Endodermal cell (in vitro differentiated cells): Measurements from ENCODE around the gene BET1L. TPM values are rescaled to one million over a fixed set of nuclear protein-coding genes. Genes with fewer than 3 reads are reported as not detected.
"Not testable (repeated sequence)": the region's sequence is repeated elsewhere in the genome, so short reads cannot be mapped to it uniquely, and the experiment has no call there.

ENCODE experiments used
- DNase-seq: peaks from one replicate; pipeline ENCODE4 v3.0.0-alpha.2; 2017
- H3K27ac ChIP-seq: 2 replicates; pipeline ENCODE4 v1.5.1; 2013; ENCODE audit warnings: mild to moderate bottlenecking, low read depth, low read length, moderate library complexity
- H3K27me3 ChIP-seq: 2 replicates; pipeline ENCODE4 v1.6.1; 2013; ENCODE audit warnings: mild to moderate bottlenecking, low read length, moderate library complexity; ENCODE audit not compliant: insufficient read depth, control insufficient read depth, poor library complexity, severe bottlenecking
- H3K36me3 ChIP-seq: 2 replicates; pipeline ENCODE4 v1.7.0; 2013; ENCODE audit warnings: mild to moderate bottlenecking, low read length, moderate library complexity; ENCODE audit not compliant: control insufficient read depth, insufficient read depth
- H3K4me1 ChIP-seq: one replicate; pipeline ENCODE4 v1.7.0; 2013; ENCODE audit warnings: low read length; ENCODE audit not compliant: control insufficient read depth, insufficient read depth
- H3K4me3 ChIP-seq: 2 replicates; pipeline ENCODE4 v1.5.1; 2013; ENCODE audit warnings: mild to moderate bottlenecking, low read length, moderate library complexity
- H3K9ac ChIP-seq: 2 replicates; pipeline ENCODE4 v1.6.1; 2013; ENCODE audit warnings: mild to moderate bottlenecking, low read length, moderate library complexity; ENCODE audit not compliant: poor library complexity, severe bottlenecking; ENCODE audit errors: extremely low read depth
- H3K9me3 ChIP-seq: 2 replicates; pipeline ENCODE4 v1.6.1; 2013; ENCODE audit warnings: mild to moderate bottlenecking, low read length, moderate library complexity; ENCODE audit not compliant: control insufficient read depth
- H3K27ac Mint-ChIP-seq: 2 replicates; pipeline ENCODE4 v1.8.0; 2020; ENCODE audit warnings: mixed read lengths
- H3K27me3 Mint-ChIP-seq: 2 replicates; pipeline ENCODE4 v1.8.0; 2021; ENCODE audit warnings: mild to moderate bottlenecking, mixed read lengths; ENCODE audit not compliant: insufficient read depth
- H3K36me3 Mint-ChIP-seq: 2 replicates; pipeline ENCODE4 v1.8.0; 2020; ENCODE audit warnings: low read depth, mixed read lengths
- H3K4me1 Mint-ChIP-seq: 2 replicates; pipeline ENCODE4 v1.8.0; 2020; ENCODE audit warnings: mixed read lengths
- H3K4me3 Mint-ChIP-seq: 2 replicates; pipeline ENCODE4 v1.8.0; 2020; ENCODE audit warnings: mild to moderate bottlenecking, moderate library complexity, mixed read lengths
- H3K9me3 Mint-ChIP-seq: 2 replicates; pipeline ENCODE4 v1.8.0; 2020; ENCODE audit warnings: mild to moderate bottlenecking, mixed read lengths
- CTCF ChIP-seq: fragments of 200-600 bp; sonication (generic); conservative IDR thresholded peaks from 2 replicates; pipeline ENCODE4 v1.5.0; 2021; ENCODE audit warnings: antibody characterized with exemption, mild to moderate bottlenecking
- WGBS, 2 experiments: methylation state at CpG; one replicate each; pipeline versions ENCODE4 v1.1.5 to v1.1.7; 2013; ENCODE audit warnings: missing lambda C conversion rate in 2 of 2, mixed read lengths in 1 of 2; ENCODE audit not compliant: insufficient coverage in 1 of 2, insufficient read length in 1 of 2; 5-methylcytosine and 5-hydroxymethylcytosine counted together
- total RNA-seq, 2 donors: library from RNA; stranded (reverse); fragmentation: NEBNext Ultra II Directional in 1 of 2; extraction: Animal tissue kit (Norgen Biotek cat#: 25700) in 1 of 2; gene quantifications; 2 replicates in 1 of 2; 3 replicates in 1 of 2; pipeline ENCODE4 v1.2.1, GENCODE V29; 2021

Gene BET1L
- total RNA-seq, 2 donors from 2014 or later = 47.4 to 63.7 TPM

DNA sequence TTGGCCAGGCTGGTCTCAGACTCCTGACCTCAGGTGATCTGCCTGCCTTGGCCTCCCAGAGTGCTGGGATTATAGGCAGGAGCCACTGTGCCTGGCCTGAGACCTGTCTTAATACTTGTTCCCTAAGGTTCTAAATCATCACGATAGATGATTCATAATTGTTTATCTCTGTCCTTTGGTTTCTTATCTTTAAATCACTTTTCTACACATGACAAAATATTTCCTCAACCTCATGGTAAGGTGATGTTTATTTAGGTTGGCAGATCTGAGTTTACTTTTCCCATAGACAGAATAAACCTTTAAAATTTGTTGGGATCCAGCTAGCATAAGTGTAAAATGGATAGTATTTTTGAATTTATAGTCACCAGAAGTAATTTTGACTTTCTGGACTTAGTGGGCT is 33.1 kb upstream of the BET1L start:
- no peak overlapping the region for H3K9ac ChIP-seq
- WGBS, 2 experiments = 100% methylated on average over 1 of the region's 1 CpG; no CpG with 5 or more reads in 1 of the 2 experiments

GRCh38 chr11:238346-238745 is 31.1 kb upstream of the BET1L start:
- H3K27ac Mint-ChIP-seq, H3K27me3 ChIP-seq, H3K27ac ChIP-seq, H3K9me3 ChIP-seq, H3K27me3 Mint-ChIP-seq, H3K4me1 ChIP-seq, H3K9ac ChIP-seq, H3K4me1 Mint-ChIP-seq, H3K9me3 Mint-ChIP-seq: not testable (repeated sequence)
- WGBS, 2 experiments = 92 to 94% methylated on average over 7 of the region's 7 CpGs
- H3K36me3 Mint-ChIP-seq = peaks cover 42% of the 10 kb centered on the region
- peak overlapping the region; percentile 98 for H3K4me3 ChIP-seq
- DNase-seq = peak; percentile 19
- peaks cover 39% of the 10 kb centered on the region for H3K36me3 ChIP-seq
- peak overlapping the region; percentile 94 for H3K4me3 Mint-ChIP-seq

More for the DNA sequence above, 33.1 kb upstream of the BET1L start:
- Mint-ChIP-seq H3K27ac (no peak overlapping the region), H3K27me3 (no peaks in the 10 kb centered on the region), H3K4me1 (peaks cover 4% of the 10 kb centered on the region), H3K36me3 (peaks cover 57% of the 10 kb centered on the region), H3K9me3 (no peaks in the 10 kb centered on the region), H3K4me3 (no peak overlapping the region)
- Histone ChIP-seq H3K36me3 (peaks cover 57% of the 10 kb centered on the region), H3K27ac (no peak overlapping the region), H3K9me3 (no peaks in the 10 kb centered on the region), H3K4me1 (peaks cover 3% of the 10 kb centered on the region), H3K27me3 (no peaks in the 10 kb centered on the region), H3K4me3 (no peak overlapping the region)
- no peak for TF ChIP-seq CTCF
- DNase-seq = no peak

GRCh38 chr11:236774-237767 is 29.9 kb upstream of the BET1L start, which contains the start of gene PSMD13:
PSMD13 (plus strand) TSS chr11:236976; CDS start chr11:237050, 74 bp downstream.
- Histone ChIP-seq H3K4me1 (peaks cover 3% of the 10 kb centered on the region), H3K27ac (peak within 1 kb of the TSS; percentile 92), H3K4me3 (peak within 1 kb of the TSS; percentile 98), H3K36me3 (peaks cover 28% of the 10 kb centered on the region), H3K9me3 (no peaks in the 10 kb centered on the region), H3K27me3 (no peaks in the 10 kb centered on the region), H3K9ac (peak within 1 kb of the TSS; percentile 88)
- Mint-ChIP-seq H3K27me3 (peaks cover 2% of the 10 kb centered on the region), H3K9me3 (no peaks in the 10 kb centered on the region), H3K36me3 (peaks cover 34% of the 10 kb centered on the region), H3K27ac (peak within 1 kb of the TSS; percentile 96), H3K4me1 (peaks cover 4% of the 10 kb centered on the region), H3K4me3 (peak within 1 kb of the TSS; percentile 94)
- TF ChIP-seq CTCF = no peak
- WGBS, 2 experiments = 1% methylated on average over 30 to 62 of the region's 62 CpGs
- DNase-seq = peak; percentile 92
